ENCODE results near the gene HERC5.

GRCh38 chr4:88526221-88526815 is 69.4 kb downstream of the HERC5 start:
- no peak for TF ChIP-seq SPI1 (IDR thresholded peaks at IDR 0.05; ENCODE audit: borderline replicate concordance, low read depth)
- no peak for TF ChIP-seq POLR2AphosphoS5 (IDR thresholded peaks at IDR 0.05; ENCODE audit: low read depth)
